Endothelial cell of umbilical vein (primary cell): Measurements from ENCODE around the gene TRIM25. TPM values are rescaled to one million over a fixed set of nuclear protein-coding genes. Genes with fewer than 3 reads are reported as not detected.

Experiments
- BruUV-seq: library from RNA; stranded (reverse); fragments of 400-500 nt; replicated peaks from 2 replicates; lab custom pipeline; 2021; lab: Mats Ljungman, UMichigan
- CTCF ChIA-PET: fragments of 300-600, 350-600 bp; sonication (Branson Sonifier 250); formaldehyde crosslinking; loops from one replicate; lab custom pipeline; 2021; ENCODE audit warnings: antibody characterized with exemption, inconsistent platforms; lab: Charles Lee
- POLR2A ChIA-PET: fragments of 300-600, 350-600 bp; sonication (Branson Sonifier 250); formaldehyde crosslinking; loops from one replicate; lab custom pipeline; 2021; ENCODE audit warnings: antibody characterized with exemption, inconsistent platforms; lab: Charles Lee
- DNase-seq: peaks from one replicate; pipeline ENCODE4 v3.0.0-alpha.2; 2011; ENCODE audit warnings: low read depth, low spot score
- FAIRE-seq: peaks from 2 replicates; lab custom pipeline; 2011; peaks lifted over from hg19 to GRCh38; lab: Jason Lieb, UNC
- H2AFZ ChIP-seq: 2 replicates; pipeline ENCODE4 v1.6.0; 2012; ENCODE audit warnings: low read depth, low read length, control low read depth, inconsistent platforms
- H3K27ac ChIP-seq: 2 replicates; pipeline ENCODE4 v1.5.1; 2011; ENCODE audit warnings: low read depth, mild to moderate bottlenecking, control low read depth, low read length, moderate library complexity; ENCODE audit not compliant: insufficient read depth
- H3K27me3 ChIP-seq, 2 experiments: 2 replicates each; pipeline versions ENCODE4 v1.6.0 to v1.6.1; 2011; ENCODE audit warnings: low read length in 2 of 2, mixed read lengths in 1 of 2; ENCODE audit not compliant: control insufficient read depth in 2 of 2, insufficient read depth in 2 of 2
- H3K36me3 ChIP-seq, 2 experiments: 2 replicates in 1 of 2; 3 replicates in 1 of 2; pipeline ENCODE4 v1.5.1; 2011; ENCODE audit warnings: low read length in 2 of 2, mild to moderate bottlenecking in 1 of 2, moderate library complexity in 1 of 2; ENCODE audit not compliant: control insufficient read depth in 2 of 2, insufficient read depth in 2 of 2; ENCODE audit errors: extremely low read depth in 1 of 2
- H3K4me1 ChIP-seq: 3 replicates; pipeline ENCODE4 v1.5.1; 2011; ENCODE audit warnings: mild to moderate bottlenecking, low read length; ENCODE audit not compliant: control insufficient read depth, insufficient read depth; ENCODE audit errors: extremely low read depth
- H3K4me2 ChIP-seq: 2 replicates; pipeline ENCODE4 v1.6.1; 2011; ENCODE audit warnings: low read length, control low read depth, mixed read lengths; ENCODE audit not compliant: insufficient read depth
- H3K4me3 ChIP-seq, 3 experiments: fragments of 200-600 bp in 1 of 3; sonication (generic), shearing (Covaris generic) in 1 of 3; replicated peaks in 1 of 3; 2 replicates each; pipeline ENCODE4 v1.5.1; 2011 to 2016; ENCODE audit warnings: control low read depth in 3 of 3, low read length in 3 of 3, mild to moderate bottlenecking in 2 of 3, inconsistent platforms in 1 of 3, low read depth in 1 of 3, moderate library complexity in 1 of 3; ENCODE audit not compliant: insufficient read depth in 1 of 3
- H3K79me2 ChIP-seq: 2 replicates; pipeline ENCODE4 v1.6.0; 2012; ENCODE audit warnings: low read length, inconsistent platforms; ENCODE audit not compliant: control insufficient read depth, insufficient read depth
- H3K9ac ChIP-seq: replicated peaks from 2 replicates; pipeline ENCODE3; 2011; ENCODE audit warnings: low read length, control low read depth; ENCODE audit not compliant: insufficient read depth; ENCODE audit errors: extremely low read depth
- H3K9me1 ChIP-seq: replicated peaks from 3 replicates; pipeline ENCODE4 v1.6.0; 2011; ENCODE audit warnings: mild to moderate bottlenecking, low read length; ENCODE audit not compliant: control insufficient read depth, insufficient read depth; ENCODE audit errors: extremely low read depth
- H3K9me3 ChIP-seq: replicated peaks from 2 replicates; pipeline ENCODE4 v1.5.1; 2012; ENCODE audit warnings: low read length, inconsistent platforms; ENCODE audit not compliant: control insufficient read depth, insufficient read depth
- H4K20me1 ChIP-seq: replicated peaks from 2 replicates; pipeline ENCODE3; 2011; ENCODE audit warnings: mild to moderate bottlenecking, low read length; ENCODE audit not compliant: control insufficient read depth, insufficient read depth; ENCODE audit errors: extremely low read depth
- EZH2 ChIP-seq: IDR thresholded peaks from 2 replicates; pipeline ENCODE4 v1.6.1; 2012; ENCODE audit warnings: borderline replicate concordance, low read depth, mild to moderate bottlenecking, moderate library complexity, low read length, inconsistent platforms; ENCODE audit not compliant: severe bottlenecking
- GATA2 ChIP-seq: IDR thresholded peaks from 2 replicates; pipeline ENCODE4 v1.7.0; 2011; ENCODE audit warnings: low read depth, mild to moderate bottlenecking, moderate library complexity, mixed read lengths, low read length; ENCODE audit not compliant: insufficient read length, insufficient read depth
- dilution Hi-C: fragments of 300-500 bp; cut with MboI; formaldehyde crosslinking; loops from one replicate; pipeline ENCODE4 v1.15.0; 2019; ENCODE audit warnings: low sequenced_read_pairs; ENCODE audit not compliant: extremely low pct_ligation_motif_present
- intact Hi-C: fragments of 100-400 bp; cut with micrococcal nuclease; formaldehyde crosslinking; loops from one replicate; pipeline ENCODE4 v1.10.0; 2022
- polyA plus RNA-seq, 4 experiments: library from polyadenylated mRNA; depleted of rRNA in 3 of 4; stranded (reverse) in 3 of 4; unstranded in 1 of 4; fragments of >200 nt; gene quantifications; 2 replicates each; pipeline versions ENCODE4 v1.2.1 to v1.2.3, GENCODE V29; 2011 to 2012; ENCODE audit warnings: missing spikeins in 1 of 4
- total RNA-seq: library from RNA; stranded (reverse); gene quantifications from 2 replicates; pipeline ENCODE4 v1.2.3, GENCODE V29; 2021
- TF ChIP-seq, protein P1 (sequence below), 2 donors: IDR thresholded peaks; 1 replicate in 1 of 2; 2 replicates in 1 of 2; pipeline ENCODE4 v1.5.1; 2011; ENCODE audit warnings: low read length in 2 of 2, mild to moderate bottlenecking in 2 of 2, moderate library complexity in 2 of 2, control low read depth in 1 of 2, inconsistent platforms in 1 of 2, low read depth in 1 of 2; ENCODE audit not compliant: insufficient read depth in 1 of 2; ENCODE audit errors: extremely low read depth in 1 of 2
- TF ChIP-seq, protein P2 (sequence below): IDR thresholded peaks from 2 replicates; pipeline ENCODE4 v1.6.1; 2011; ENCODE audit not compliant: insufficient read depth, insufficient read length

The TRIM25 gene
- total and polyA plus RNA-seq, 2 donors (not counting 3 experiments of a cell fraction or from before 2014, with no cell fraction given) = 42.8 to 98.4 TPM

DNA sequence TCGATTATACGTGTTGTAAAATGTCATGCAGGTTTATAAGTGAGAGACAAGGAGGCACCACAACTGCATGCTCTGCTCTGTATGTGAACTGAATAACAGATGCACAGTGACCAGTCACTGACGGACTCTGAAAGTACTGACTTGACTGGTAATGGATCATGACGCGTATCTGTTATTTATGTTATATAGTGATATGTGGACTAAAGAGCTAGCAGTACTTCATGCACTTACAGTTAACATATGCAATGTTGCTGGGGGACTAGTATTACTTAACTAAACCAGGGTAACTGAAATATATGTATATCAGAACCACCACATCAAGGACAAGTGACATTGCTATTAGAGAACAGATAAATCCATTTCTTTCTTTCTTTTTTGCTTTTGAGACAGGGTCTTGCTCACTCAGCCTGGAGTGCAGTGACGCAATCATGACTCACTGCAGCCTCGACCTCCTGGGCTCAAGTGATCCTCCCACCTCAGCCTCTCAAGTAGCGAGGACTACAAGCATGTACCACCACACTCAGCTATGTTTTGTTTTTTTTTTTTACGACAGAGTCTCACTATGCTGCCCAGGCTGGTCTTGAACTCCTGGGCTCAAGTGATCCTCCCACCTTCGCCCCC is 29.8 kb upstream of the TRIM25 start:
- Histone ChIP-seq H3K27ac (no peak overlapping the region), H3K4me2 (no peak overlapping the region), H3K79me2 (no peaks in the 10 kb centered on the region), H3K36me3 (peaks cover 6 to 16% of the 10 kb centered on the region in 2 experiments), H3K9me1 (no peaks in the 10 kb centered on the region), H2AFZ (no peak overlapping the region), H3K4me3 (no peak overlapping the region), H3K4me1 (peaks cover 4% of the 10 kb centered on the region), H3K27me3 (no peaks in the 10 kb centered on the region), H3K9ac (no peak overlapping the region), H3K9me3 (no peaks in the 10 kb centered on the region), H4K20me1 (no peaks in the 10 kb centered on the region)
- ChIA-PET CTCF (interaction anchor here (8.1 kb wide), 1 partner anchor 123 kb away, joined by 148 read pairs; no protein-coding TSS in a partner anchor), POLR2A (no interaction called here)
- FAIRE-seq (no peak), DNase-seq (no peak)
- TF ChIP-seq, protein P1, sequence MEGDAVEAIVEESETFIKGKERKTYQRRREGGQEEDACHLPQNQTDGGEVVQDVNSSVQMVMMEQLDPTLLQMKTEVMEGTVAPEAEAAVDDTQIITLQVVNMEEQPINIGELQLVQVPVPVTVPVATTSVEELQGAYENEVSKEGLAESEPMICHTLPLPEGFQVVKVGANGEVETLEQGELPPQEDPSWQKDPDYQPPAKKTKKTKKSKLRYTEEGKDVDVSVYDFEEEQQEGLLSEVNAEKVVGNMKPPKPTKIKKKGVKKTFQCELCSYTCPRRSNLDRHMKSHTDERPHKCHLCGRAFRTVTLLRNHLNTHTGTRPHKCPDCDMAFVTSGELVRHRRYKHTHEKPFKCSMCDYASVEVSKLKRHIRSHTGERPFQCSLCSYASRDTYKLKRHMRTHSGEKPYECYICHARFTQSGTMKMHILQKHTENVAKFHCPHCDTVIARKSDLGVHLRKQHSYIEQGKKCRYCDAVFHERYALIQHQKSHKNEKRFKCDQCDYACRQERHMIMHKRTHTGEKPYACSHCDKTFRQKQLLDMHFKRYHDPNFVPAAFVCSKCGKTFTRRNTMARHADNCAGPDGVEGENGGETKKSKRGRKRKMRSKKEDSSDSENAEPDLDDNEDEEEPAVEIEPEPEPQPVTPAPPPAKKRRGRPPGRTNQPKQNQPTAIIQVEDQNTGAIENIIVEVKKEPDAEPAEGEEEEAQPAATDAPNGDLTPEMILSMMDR (IDR thresholded peaks at IDR 0.05; ENCODE audit: extremely low read depth in 1 of 2, insufficient read depth in 1 of 2, low read depth in 1 of 2, low read length in 2 of 2) = no peak
- TF ChIP-seq EZH2 (no peak), GATA2 (no peak)
- TF ChIP-seq, protein P2, sequence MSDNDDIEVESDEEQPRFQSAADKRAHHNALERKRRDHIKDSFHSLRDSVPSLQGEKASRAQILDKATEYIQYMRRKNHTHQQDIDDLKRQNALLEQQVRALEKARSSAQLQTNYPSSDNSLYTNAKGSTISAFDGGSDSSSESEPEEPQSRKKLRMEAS = no peak
- dilution Hi-C loops (no loop called here), intact Hi-C loops (no loop called here)
- BruUV-seq = no TSS peak
